ENCODE measurements around the gene NT5DC4.

DNA sequence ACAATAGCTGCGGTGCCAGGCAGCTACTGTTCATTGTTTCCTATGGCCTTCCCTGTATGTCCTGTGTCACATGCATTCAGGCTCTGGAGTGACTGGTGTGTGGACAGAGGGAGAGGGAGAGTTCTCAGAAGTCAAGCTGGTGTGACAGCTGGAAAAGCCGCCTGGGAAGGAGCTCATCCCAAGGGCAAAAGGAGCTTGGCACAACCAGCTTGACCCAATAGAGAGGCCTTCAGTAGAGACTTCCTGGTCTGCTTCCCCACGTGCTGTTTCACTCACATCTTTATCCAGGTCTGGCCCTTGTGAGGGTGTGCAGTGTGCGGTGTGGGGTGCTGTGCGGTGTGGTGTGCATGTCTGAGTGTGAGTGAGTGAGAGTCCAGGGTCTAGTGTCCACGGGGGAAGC is 11.1 kb upstream of the NT5DC4 start:
- TF ChIP-seq POLR2AphosphoS5 (IDR thresholded peaks at IDR 0.05; ENCODE audit: low read depth, low read length) (no peak), SIN3A (IDR thresholded peaks at IDR 0.05; ENCODE audit: borderline replicate concordance, insufficient read depth, low read length) (no peak), TAF1 (IDR thresholded peaks at IDR 0.05; ENCODE audit: borderline replicate concordance, insufficient read depth, low read length) (no peak), FOXP2 (optimal IDR thresholded peaks at IDR 0.05; ENCODE audit: borderline replicate concordance, extremely low read depth, extremely low read length, insufficient read depth) (no peak)
- TF ChIP-seq, protein P1, sequence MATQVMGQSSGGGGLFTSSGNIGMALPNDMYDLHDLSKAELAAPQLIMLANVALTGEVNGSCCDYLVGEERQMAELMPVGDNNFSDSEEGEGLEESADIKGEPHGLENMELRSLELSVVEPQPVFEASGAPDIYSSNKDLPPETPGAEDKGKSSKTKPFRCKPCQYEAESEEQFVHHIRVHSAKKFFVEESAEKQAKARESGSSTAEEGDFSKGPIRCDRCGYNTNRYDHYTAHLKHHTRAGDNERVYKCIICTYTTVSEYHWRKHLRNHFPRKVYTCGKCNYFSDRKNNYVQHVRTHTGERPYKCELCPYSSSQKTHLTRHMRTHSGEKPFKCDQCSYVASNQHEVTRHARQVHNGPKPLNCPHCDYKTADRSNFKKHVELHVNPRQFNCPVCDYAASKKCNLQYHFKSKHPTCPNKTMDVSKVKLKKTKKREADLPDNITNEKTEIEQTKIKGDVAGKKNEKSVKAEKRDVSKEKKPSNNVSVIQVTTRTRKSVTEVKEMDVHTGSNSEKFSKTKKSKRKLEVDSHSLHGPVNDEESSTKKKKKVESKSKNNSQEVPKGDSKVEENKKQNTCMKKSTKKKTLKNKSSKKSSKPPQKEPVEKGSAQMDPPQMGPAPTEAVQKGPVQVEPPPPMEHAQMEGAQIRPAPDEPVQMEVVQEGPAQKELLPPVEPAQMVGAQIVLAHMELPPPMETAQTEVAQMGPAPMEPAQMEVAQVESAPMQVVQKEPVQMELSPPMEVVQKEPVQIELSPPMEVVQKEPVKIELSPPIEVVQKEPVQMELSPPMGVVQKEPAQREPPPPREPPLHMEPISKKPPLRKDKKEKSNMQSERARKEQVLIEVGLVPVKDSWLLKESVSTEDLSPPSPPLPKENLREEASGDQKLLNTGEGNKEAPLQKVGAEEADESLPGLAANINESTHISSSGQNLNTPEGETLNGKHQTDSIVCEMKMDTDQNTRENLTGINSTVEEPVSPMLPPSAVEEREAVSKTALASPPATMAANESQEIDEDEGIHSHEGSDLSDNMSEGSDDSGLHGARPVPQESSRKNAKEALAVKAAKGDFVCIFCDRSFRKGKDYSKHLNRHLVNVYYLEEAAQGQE (IDR thresholded peaks at IDR 0.05; ENCODE audit: insufficient read depth in 1 of 2, low read depth in 2 of 2, low read length in 2 of 2): no peak

Measured in PFSK-1 (cell line).